Trophoblast cell (in vitro differentiated cells and primary cell): ENCODE data around the gene ABCB1.

Experiments
- DNase-seq, 2 donors: peaks; one replicate each; pipeline ENCODE4 v3.0.0-alpha.2; 2016
- H2AFZ ChIP-seq: 2 replicates; pipeline ENCODE4 v1.6.1; 2013; ENCODE audit warnings: low read length, moderate library complexity, mild to moderate bottlenecking; ENCODE audit not compliant: insufficient read depth, poor library complexity
- H2AK5ac ChIP-seq: 2 replicates; pipeline ENCODE4 v1.6.1; 2013; ENCODE audit warnings: mild to moderate bottlenecking, low read length
- H2BK120ac ChIP-seq: 2 replicates; pipeline ENCODE4 v1.6.1; 2013; ENCODE audit warnings: low read length, mild to moderate bottlenecking, moderate library complexity; ENCODE audit not compliant: insufficient read depth, poor library complexity
- H2BK12ac ChIP-seq: 2 replicates; pipeline ENCODE4 v1.6.1; 2013; ENCODE audit warnings: mild to moderate bottlenecking, low read length, moderate library complexity
- H2BK5ac ChIP-seq: 2 replicates; pipeline ENCODE4 v1.6.1; 2013; ENCODE audit warnings: low read length, low read depth, moderate library complexity, mild to moderate bottlenecking; ENCODE audit not compliant: poor library complexity
- H3K14ac ChIP-seq: 2 replicates; pipeline ENCODE4 v1.6.1; 2013; ENCODE audit warnings: mild to moderate bottlenecking, low read length
- H3K18ac ChIP-seq: 2 replicates; pipeline ENCODE4 v1.6.1; 2013; ENCODE audit warnings: mild to moderate bottlenecking, low read length
- H3K23ac ChIP-seq: 2 replicates; pipeline ENCODE4 v1.6.1; 2013; ENCODE audit warnings: low read length
- H3K27ac ChIP-seq: 2 replicates; pipeline ENCODE4 v1.5.1; 2013; ENCODE audit warnings: low read depth, mild to moderate bottlenecking, inconsistent platforms, low read length, moderate library complexity
- H3K27me3 ChIP-seq: 2 replicates; pipeline ENCODE4 v1.6.1; 2013; ENCODE audit warnings: inconsistent platforms, mild to moderate bottlenecking, low read length, moderate library complexity; ENCODE audit not compliant: insufficient read depth
- H3K36me3 ChIP-seq, 2 experiments: 1 replicate in 1 of 2; 2 replicates in 1 of 2; pipeline ENCODE4 v1.6.1; 2013; ENCODE audit warnings: low read length in 2 of 2, mild to moderate bottlenecking in 2 of 2, moderate library complexity in 1 of 2; ENCODE audit not compliant: insufficient read depth in 2 of 2, control insufficient read depth in 1 of 2
- H3K4ac ChIP-seq: 2 replicates; pipeline ENCODE4 v1.6.1; 2013; ENCODE audit warnings: low read depth, mild to moderate bottlenecking, low read length, moderate library complexity
- H3K4me1 ChIP-seq, 2 experiments: 1 replicate in 1 of 2; 2 replicates in 1 of 2; pipeline ENCODE4 v1.6.1; 2013; ENCODE audit warnings: low read length in 2 of 2, mild to moderate bottlenecking in 2 of 2, moderate library complexity in 1 of 2; ENCODE audit not compliant: insufficient read depth in 2 of 2, control insufficient read depth in 1 of 2
- H3K4me2 ChIP-seq: 2 replicates; pipeline ENCODE4 v1.6.1; 2013; ENCODE audit warnings: inconsistent platforms, mild to moderate bottlenecking, low read length, moderate library complexity
- H3K4me3 ChIP-seq: 2 replicates; pipeline ENCODE4 v1.5.1; 2013; ENCODE audit warnings: mild to moderate bottlenecking, low read depth, low read length, inconsistent platforms
- H3K79me1 ChIP-seq: one replicate; pipeline ENCODE4 v1.6.1; 2013; ENCODE audit warnings: low read length
- H3K79me2 ChIP-seq: 2 replicates; pipeline ENCODE4 v1.6.1; 2013; ENCODE audit warnings: low read length, mild to moderate bottlenecking; ENCODE audit not compliant: control insufficient read depth, insufficient read depth, poor library complexity
- H3K9ac ChIP-seq: 2 replicates; pipeline ENCODE4 v1.6.1; 2013; ENCODE audit warnings: mild to moderate bottlenecking, low read length
- H3K9me3 ChIP-seq: 2 replicates; pipeline ENCODE4 v1.6.1; 2013; ENCODE audit warnings: low read depth, mild to moderate bottlenecking, control low read depth, inconsistent platforms, low read length; ENCODE audit not compliant: insufficient read depth
- H4K12ac ChIP-seq: 2 replicates; pipeline ENCODE4 v1.6.1; 2013; ENCODE audit warnings: low read depth, mild to moderate bottlenecking, low read length, moderate library complexity
- H4K8ac ChIP-seq: 2 replicates; pipeline ENCODE4 v1.6.1; 2013; ENCODE audit warnings: low read depth, mild to moderate bottlenecking, low read length, moderate library complexity
- H4K91ac ChIP-seq: one replicate; pipeline ENCODE4 v1.6.1; 2013; ENCODE audit warnings: low read depth, mild to moderate bottlenecking, low read length, moderate library complexity
- WGBS: extraction: QIAGEN DNeasy Blood & Tissue Kit; methylation state at CpG from one replicate; pipeline ENCODE4 v1.1.7; 2013; ENCODE audit warnings: missing lambda C conversion rate; ENCODE audit not compliant: insufficient read length, insufficient coverage; ENCODE audit errors: extremely low coverage; 5-methylcytosine and 5-hydroxymethylcytosine counted together

ABCB1 gene

DNA sequence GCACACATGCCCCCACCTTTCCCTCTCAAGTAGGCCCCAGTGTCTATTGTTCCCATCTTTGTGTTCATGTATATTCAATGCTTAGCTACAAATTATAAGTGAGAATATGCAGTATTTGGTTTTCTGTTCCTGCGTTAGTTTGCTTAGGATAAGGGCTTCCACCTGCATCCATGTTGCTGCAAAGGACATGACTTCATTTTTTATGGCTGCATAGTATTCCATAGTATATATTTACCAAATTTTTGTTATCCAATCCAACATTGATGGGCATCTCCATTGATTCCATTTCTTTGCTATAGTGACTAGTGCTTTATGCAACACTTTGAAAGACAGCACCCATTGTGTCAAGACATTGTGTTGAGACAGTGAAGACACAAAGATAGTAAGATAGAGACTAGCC is 106.2 kb downstream of the ABCB1 start:
- H3K9me3 ChIP-seq: no peaks in the 10 kb centered on the region
- H4K12ac ChIP-seq: no peak overlapping the region
- H3K14ac ChIP-seq: no peak overlapping the region
- H3K4me2 ChIP-seq: no peak overlapping the region
- WGBS: no CpG with 5 or more reads among the region's 1 CpG
- no peak overlapping the region for H3K27ac ChIP-seq
- no peak overlapping the region for H2AK5ac ChIP-seq
- H3K9ac ChIP-seq: no peak overlapping the region
- no peaks in the 10 kb centered on the region for H3K79me2 ChIP-seq
- no peak overlapping the region for H2AFZ ChIP-seq
- H3K79me1 ChIP-seq: no peaks in the 10 kb centered on the region
- no peak overlapping the region for H3K4me3 ChIP-seq
- no peak overlapping the region for H2BK120ac ChIP-seq
- no peak overlapping the region for H3K23ac ChIP-seq
- H3K4ac ChIP-seq: no peak overlapping the region
- no peak overlapping the region for H4K91ac ChIP-seq
- H4K8ac ChIP-seq: no peak overlapping the region
- no peak overlapping the region for H2BK12ac ChIP-seq
- H2BK5ac ChIP-seq: no peak overlapping the region
- H3K18ac ChIP-seq: no peak overlapping the region
- DNase-seq: no peak
- H3K27me3 ChIP-seq: no peaks in the 10 kb centered on the region
- no peaks in the 10 kb centered on the region for H3K36me3 ChIP-seq
- H3K4me1 ChIP-seq: no peaks in the 10 kb centered on the region

DNA sequence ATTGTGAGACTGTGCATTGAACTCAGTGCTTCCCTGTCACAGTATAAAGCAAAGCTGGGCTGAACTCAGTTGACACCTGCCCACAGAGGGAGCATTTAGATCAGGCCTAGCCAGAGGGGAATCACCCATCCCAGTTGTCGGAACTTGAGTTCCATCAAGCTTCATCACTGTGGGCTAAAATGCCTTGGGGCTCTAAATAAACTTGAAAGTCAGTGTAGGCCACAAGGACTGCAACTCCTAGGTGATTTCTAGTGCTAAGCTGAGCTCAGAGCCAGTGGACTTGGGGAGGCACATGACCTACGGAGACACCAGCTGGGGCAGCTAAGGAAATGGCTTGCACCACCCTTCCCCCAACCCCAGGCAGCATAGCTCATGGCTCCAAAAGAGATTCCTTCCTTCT is 117.6 kb downstream of the ABCB1 start:
- Histone ChIP-seq H3K4ac (no peak overlapping the region), H3K27me3 (no peaks in the 10 kb centered on the region), H2BK12ac (no peak overlapping the region), H2BK5ac (no peak overlapping the region), H3K79me1 (no peaks in the 10 kb centered on the region), H2AFZ (no peak overlapping the region), H3K9ac (no peak overlapping the region), H4K12ac (no peak overlapping the region), H3K27ac (no peak overlapping the region), H3K36me3 (no peaks in the 10 kb centered on the region), H4K91ac (no peak overlapping the region), H3K14ac (no peak overlapping the region), H4K8ac (no peak overlapping the region), H3K4me1 (no peaks in the 10 kb centered on the region), H3K4me2 (no peak overlapping the region), H3K18ac (no peak overlapping the region), H3K79me2 (no peaks in the 10 kb centered on the region), H3K9me3 (no peaks in the 10 kb centered on the region), H3K23ac (no peak overlapping the region), H3K4me3 (no peak overlapping the region), H2AK5ac (no peak overlapping the region), H2BK120ac (no peak overlapping the region)
- WGBS: no CpG with 5 or more reads among the region's 2 CpGs
- peak in 1 of 2 donors; percentile 23 for DNase-seq

DNA sequence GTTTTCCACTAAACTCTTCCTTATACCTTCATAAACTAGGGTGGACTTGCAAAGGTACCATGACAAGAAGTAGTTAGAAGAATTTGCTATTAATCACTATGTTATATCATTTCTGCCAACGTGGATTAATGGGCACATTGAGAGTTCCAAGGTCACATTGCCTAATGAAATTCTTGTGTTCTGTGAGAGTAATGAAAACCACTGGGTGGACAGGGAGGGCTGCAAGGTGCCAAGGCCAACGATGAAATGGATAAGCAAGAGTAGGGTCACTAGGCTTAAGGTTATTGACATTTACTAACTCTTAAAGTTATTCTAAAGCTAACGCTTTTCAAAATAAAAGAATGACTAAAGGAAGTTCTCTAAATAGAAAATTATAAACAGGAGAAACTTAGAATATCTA is 118.6 kb downstream of the ABCB1 start:
- no peak overlapping the region for H3K9ac ChIP-seq
- no peak for DNase-seq
- no peaks in the 10 kb centered on the region for H3K36me3 ChIP-seq
- H3K27ac ChIP-seq: no peak overlapping the region
- no peaks in the 10 kb centered on the region for H3K9me3 ChIP-seq
- H3K27me3 ChIP-seq: no peaks in the 10 kb centered on the region
- H3K23ac ChIP-seq: no peak overlapping the region
- no peak overlapping the region for H4K8ac ChIP-seq
- H4K91ac ChIP-seq: no peak overlapping the region
- H3K14ac ChIP-seq: no peak overlapping the region
- H3K18ac ChIP-seq: no peak overlapping the region
- H3K79me2 ChIP-seq: no peaks in the 10 kb centered on the region
- H3K79me1 ChIP-seq: no peaks in the 10 kb centered on the region
- no peaks in the 10 kb centered on the region for H3K4me1 ChIP-seq
- no peak overlapping the region for H3K4me3 ChIP-seq
- H3K4me2 ChIP-seq: no peak overlapping the region
- no CpG with 5 or more reads among the region's 3 CpGs for WGBS
- H2AK5ac ChIP-seq: no peak overlapping the region
- no peak overlapping the region for H4K12ac ChIP-seq
- no peak overlapping the region for H2BK12ac ChIP-seq
- no peak overlapping the region for H2BK120ac ChIP-seq
- H3K4ac ChIP-seq: no peak overlapping the region
- no peak overlapping the region for H2BK5ac ChIP-seq
- no peak overlapping the region for H2AFZ ChIP-seq

DNA sequence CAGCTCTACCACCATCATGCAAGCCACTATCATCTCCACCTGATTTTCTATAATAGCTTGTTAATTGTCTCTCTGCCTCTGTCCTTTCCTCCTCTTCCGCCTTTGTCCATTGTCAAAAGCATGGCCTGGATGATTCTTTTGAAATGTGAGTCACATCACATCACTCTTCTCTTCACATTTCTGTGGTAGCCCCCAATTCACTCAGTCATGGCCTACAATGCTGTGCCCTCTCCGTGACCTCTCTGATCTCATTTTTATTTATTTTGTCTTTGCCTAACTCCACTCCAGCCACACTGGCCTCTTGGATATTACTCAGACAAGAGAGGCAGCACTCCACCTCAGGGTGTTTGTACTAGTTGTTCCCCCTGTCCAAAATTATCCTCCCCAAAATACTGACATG is 120.3 kb downstream of the ABCB1 start:
- Histone ChIP-seq H3K27me3 (peaks cover 7% of the 10 kb centered on the region), H3K4me1 (peaks cover under 1% of the 10 kb centered on the region in 2 experiments), H3K79me2 (no peaks in the 10 kb centered on the region), H4K91ac (no peak overlapping the region), H2BK12ac (no peak overlapping the region), H3K18ac (no peak overlapping the region), H3K36me3 (no peaks in the 10 kb centered on the region), H4K8ac (no peak overlapping the region), H2BK5ac (no peak overlapping the region), H3K14ac (no peak overlapping the region), H2BK120ac (no peak overlapping the region), H4K12ac (no peak overlapping the region), H2AK5ac (no peak overlapping the region), H3K4me3 (no peak overlapping the region), H3K23ac (no peak overlapping the region), H3K9ac (no peak overlapping the region), H2AFZ (no peak overlapping the region), H3K27ac (no peak overlapping the region), H3K79me1 (no peaks in the 10 kb centered on the region), H3K9me3 (no peaks in the 10 kb centered on the region), H3K4ac (no peak overlapping the region), H3K4me2 (no peak overlapping the region)
- WGBS: no CpG with 5 or more reads among the region's 2 CpGs
- DNase-seq: no peak
